ENCODE results near the gene AMER2.
"Not testable (repeated sequence)": the region's sequence is repeated elsewhere in the genome, so short reads cannot be mapped to it uniquely, and the experiment has no call there.

The AMER2 gene

GRCh38 chr13:25180775-25181537, 8.9 kb upstream of the AMER2 start:
- DNase-seq = no peak

- DNase-seq = no peak
Measured at GRCh38 chr13:25179832-25180774, 8.0 kb upstream of the AMER2 start.

DNA sequence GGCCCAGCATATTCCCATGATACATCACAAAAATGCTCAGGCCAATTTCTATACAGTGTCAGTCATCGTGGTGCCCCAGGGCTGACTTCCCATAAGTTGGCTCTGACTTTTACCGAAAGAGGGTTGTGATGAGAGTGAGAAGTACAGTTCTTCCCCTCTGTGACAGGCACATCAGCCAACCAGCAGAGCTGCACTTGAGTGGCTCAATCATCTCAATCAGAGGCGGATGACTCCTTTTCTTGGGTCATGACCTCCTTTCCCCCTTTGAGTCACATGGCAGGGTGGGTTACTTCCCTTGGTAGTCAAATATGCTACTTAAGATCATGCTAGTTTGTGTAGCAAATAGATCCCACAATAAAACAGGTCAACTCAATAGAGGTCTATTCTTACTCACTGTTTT, 6.9 kb upstream of the AMER2 start:
- no peak for DNase-seq

DNA sequence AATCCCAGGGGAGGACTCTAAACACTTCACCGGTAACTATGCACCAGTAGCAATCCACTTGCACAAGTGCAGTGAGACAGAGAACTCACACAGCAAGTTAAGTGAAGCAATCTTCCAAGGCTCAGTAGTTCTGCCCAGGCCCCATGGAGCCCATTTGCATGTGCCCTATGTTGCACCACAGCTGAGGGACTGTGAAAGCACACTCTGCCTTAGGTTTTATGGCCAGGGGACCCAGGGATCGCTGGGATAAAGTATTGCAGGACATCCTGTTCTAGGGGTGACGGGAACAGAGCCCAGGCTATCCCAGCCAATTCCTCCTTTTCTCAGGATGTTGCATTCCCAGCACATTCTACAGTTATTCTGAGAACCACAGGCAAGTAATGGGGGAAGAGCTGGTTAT, 6.0 kb upstream of the AMER2 start:
- DNase-seq = no peak

GRCh38 chr13:25177636-25178035, 5.5 kb upstream of the AMER2 start:
- no peak for DNase-seq

DNA sequence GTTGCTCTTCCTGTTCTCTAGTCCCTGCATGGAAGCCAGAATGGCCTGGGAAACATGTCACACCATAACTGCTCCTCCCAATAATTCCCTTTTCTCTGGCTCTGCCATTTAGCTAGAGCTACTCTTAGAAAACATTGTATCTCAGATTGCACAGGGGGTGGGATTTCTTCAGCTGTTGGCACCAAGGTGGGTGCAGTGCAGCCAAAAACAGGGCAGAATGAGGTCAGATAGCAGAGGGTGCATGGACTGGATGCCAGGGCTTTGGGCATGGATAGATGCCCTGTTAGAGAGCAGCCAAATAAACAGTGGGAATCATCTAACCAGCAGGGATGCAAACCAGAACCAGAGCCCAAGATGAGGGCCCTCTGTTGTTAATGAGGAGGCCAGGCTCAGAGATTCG, 4.9 kb upstream of the AMER2 start:
- no peak for DNase-seq

GRCh38 chr13:25175431-25175830, 3.3 kb upstream of the AMER2 start:
- DNase-seq = no peak

DNA sequence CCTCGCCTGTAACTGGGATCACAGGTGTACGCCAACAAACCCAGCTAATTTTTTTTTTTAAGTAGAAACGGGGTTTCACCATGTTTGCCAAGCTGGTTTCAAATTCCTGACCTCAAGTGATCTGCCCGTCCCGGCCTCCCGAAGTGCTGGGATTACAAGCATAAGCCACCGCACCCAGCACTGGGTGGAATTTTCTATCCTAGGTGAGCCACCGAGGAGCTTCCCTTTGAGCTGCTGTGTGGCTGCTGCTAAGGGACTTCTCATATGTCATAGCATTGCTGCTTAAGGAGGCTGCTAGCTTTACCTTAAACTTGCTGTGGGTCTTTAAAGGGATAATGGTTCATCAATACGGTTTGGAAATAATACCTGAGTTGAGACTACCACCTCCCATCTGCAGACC, 2.9 kb upstream of the AMER2 start:
- no peak for DNase-seq

GRCh38 chr13:25174304-25174703, 2.2 kb upstream of the AMER2 start:
- no peak for DNase-seq

GRCh38 chr13:25172303-25172630, 179 bp upstream of the AMER2 start:
- no peak for DNase-seq

DNA sequence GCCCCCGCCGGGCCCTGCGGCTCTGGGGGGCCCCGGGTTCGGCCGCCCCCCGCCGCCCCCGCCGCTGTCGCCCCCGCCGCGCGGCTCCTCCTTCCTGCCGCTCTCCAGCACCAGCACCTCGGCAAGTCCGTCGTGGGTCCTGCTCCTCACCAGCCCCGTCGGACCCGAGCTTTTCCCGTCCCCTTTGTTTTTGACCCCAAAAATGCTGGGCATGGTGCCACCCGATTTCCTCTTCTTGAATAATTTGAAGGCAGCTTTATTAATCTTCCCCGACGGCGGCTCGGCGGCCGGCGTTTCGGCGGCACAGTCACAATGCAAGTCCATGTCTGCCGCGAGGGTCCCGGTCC, 945 bp downstream of the AMER2 start:
- no peak for DNase-seq

DNA sequence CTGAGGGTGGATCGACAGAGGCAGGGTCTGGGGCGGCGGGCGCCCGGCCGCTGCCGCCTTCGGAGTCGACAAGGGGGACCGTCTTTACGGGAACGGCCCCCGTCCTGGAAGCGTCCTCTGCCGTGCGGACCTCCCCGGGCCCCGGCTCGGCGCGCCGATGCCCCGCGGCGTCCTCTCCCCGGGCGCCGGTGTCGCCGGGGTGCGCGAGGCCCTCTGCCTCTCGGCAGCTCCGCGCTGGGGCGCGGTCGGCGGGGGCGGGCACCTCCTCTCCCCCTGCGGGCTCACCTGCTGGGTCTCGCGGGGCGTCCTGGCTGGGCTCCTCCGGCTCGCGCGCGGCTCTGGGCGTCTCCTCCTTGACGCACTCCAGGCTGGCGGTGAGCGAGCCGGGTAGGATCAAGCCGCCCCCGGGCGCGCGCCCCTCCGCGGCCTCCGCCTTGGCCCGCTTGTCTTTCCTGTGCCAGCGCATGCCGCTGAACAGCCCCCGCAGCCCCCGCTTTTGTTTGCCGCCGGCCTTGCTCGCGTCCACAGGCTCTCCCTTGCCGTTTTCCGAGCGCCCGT, 1.5 kb downstream of the AMER2 start:
- DNase-seq = peak; percentile 22

DNA sequence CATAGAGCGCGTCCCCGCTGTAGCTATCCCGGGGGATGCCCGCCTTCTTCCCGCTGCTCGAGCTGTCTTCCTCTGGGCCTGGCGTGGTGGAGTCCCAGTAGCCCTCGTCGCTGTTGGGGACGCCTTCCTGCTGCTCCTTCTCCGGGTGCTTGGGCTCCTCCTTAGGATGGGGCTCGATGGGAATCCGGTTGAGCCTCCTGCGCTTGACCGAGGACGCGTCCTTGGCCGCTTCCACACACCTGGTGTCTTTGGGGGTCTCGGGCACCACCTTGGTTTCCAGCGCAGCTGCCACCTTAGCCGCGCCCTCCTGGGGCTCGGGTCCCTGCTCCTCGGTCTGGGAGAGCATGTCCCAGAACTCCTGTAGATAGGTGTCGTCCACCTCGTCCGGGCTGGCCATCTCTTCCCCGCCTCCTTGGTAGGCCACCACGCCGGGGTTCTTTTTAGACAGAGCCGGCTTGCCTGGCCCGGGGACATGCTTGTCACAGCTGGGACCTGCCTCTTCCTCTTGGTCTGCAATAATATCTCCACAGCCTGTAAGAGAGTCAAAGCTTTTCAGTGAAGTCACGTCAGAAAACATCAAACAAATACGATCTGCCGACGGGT, 2.0 kb downstream of the AMER2 start:
- DNase-seq = no peak

GRCh38 chr13:25169356-25169755, 2.7 kb downstream of the AMER2 start:
- no peak for DNase-seq

- no peak for DNase-seq
Measured at GRCh38 chr13:25168790-25169189, 3.3 kb downstream of the AMER2 start.

DNA sequence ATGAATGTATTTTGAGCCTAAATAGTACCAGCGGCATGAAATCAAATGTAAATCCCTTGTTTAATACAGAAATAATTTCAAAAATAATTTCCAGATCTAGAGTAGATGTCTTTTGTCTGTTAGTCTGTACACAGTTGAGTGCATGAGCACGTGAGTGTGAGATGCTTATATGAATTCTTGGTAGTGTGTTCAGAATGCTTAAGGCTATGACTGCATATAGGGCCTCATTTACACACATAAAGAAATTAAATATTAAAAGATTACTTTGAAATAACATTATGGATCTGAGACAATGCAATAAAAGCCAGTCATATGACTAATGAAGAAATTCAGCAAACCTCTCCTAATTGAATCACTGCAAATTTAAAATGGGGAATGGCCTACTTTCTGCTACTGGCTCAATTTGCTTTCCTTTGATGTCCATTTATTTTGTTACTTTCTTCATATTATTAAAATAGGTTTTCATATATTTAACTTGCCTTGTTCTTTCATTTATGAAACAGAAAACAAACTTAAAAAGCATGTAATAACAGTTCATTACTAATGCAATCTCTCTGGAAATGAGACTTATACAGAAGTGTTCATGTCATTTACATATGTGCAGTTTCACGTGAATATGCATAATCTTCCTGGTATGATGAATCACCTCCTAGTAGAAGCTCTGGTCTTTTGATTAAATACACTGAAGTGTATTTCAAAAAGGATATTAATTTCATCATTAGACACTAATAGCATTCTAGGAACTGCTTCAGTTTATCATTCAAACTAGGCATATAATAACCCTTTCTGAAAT, 4.5 kb downstream of the AMER2 start:
- DNase-seq = no peak

DNA sequence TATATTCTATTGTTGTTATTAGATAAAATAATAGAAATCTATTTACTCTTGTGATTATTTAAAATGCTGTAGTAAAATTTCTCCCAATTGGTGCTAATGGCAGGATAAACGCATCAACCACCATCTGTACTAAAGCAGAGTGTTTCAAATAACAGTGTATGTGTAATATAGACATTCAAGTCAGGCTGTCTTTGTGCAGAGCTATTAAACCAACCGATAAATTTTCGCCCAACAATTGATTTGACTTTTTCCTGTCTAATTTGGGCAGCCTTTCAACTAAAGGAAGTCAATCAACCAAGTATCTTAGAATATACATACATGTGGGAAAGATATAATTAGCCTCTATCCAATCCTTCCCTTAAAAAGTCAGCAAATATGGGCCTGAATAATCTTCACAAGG, 5.8 kb downstream of the AMER2 start:
- DNase-seq = no peak

- no peak for DNase-seq
Measured at GRCh38 chr13:25165663-25166062, 6.4 kb downstream of the AMER2 start.

DNA sequence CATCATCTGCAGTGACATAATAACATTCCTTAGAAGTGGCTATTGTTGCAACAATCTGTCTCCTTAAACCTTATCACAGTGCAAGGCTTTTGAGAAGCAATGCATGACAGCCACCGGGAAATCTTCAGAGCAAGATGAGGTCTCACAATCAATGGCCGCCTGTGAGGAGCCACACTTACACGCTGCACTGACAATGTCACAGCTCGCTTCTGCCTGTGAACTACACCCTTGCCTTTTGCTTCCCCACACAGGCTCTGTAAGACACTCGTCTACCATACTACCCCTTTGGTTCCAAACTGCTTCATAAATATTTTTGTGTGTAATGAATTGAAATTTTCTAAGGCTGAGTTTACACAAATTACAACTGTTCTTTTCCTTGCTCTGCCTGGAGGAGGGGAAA, 6.9 kb downstream of the AMER2 start:
- not testable (repeated sequence) for DNase-seq

DNA sequence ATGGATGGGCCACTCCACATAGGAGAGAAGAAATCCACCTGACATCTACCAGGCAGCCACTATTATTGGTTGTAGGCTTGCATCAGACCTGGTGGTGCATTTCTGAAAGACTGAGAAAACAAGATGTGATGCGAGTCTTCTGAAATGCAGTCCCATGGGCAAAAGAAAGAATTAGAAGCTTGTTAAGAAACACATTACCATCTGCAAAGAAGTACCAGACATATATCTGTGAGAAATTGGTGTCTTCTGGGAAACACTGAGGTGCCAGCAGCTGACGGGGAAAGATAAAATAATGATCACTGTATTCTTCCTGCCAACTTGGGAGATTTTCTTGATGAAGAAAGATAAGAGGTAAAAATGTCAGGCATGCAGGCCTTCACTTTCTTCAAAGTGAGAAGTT, 14.4 kb downstream of the AMER2 start:
- no peak for DNase-seq

DNA sequence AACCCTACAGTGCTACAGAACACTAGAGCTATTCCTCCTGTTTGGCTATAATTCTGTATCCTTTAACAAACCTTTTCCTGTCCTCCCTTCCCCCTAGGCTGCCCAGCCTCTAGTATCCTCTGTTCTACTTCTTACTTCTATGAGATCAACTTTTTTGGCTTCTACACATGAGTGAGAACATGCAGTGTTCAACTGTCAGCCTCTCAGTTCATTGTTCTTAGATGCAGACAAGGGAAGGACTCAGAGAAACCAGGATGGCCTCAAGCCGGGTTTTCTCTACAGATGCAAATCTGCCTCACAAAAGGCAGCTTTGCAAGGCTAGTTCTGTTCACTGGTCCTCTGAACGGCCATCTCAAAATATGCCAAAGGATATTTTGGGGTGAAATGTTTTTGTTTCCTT, 18.4 kb downstream of the AMER2 start:
- DNase-seq = no peak

GRCh38 chr13:25151626-25152195, 20.4 kb downstream of the AMER2 start:
- no peak for DNase-seq

DNA sequence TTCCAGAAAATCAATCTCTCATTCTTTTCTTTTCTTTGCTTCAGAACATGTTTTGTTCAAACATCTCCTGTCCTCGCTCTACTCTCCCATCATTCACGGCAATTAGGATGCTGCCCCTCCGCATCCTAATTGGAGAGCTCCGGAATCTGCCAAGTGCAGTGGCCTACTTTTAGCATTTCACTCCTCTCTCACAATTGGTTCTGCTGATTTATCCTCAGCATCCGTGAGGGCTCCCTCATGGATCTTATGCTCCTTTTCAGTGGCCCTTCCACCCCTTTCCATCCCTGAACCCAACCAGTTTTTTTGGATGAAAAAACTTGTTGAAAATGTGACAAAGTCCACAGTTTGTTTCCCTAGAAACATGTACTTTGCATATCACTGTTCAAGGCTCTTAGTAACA, 22.4 kb downstream of the AMER2 start:
- no peak for DNase-seq

Measured in stimulated activated CD4-positive, alpha-beta T cell treated with anti-CD3 and anti-CD28 coated beads, Interleukin-15, amount 100 ng/mL, for 24 hours (primary cell).